Smooth muscle cell (in vitro differentiated cells): ENCODE data around the gene TTC38. TPM values are rescaled to one million over a fixed set of nuclear protein-coding genes. Genes with fewer than 3 reads are reported as not detected.
"Not testable (repeated sequence)": the region's sequence is repeated elsewhere in the genome, so short reads cannot be mapped to it uniquely, and the experiment has no call there.

ENCODE experiments used
- DNase-seq: peaks from one replicate; lab custom pipeline; 2025; ENCODE audit not compliant: unreplicated experiment; lab: John Stamatoyannopoulos, UW
- H2AFZ ChIP-seq: fragments of 200-600 bp; sonication (generic); 2 replicates; pipeline ENCODE4 v1.6.0; 2016; ENCODE audit warnings: antibody characterized with exemption, low read depth, mild to moderate bottlenecking
- H3F3A ChIP-seq: fragments of 200-600 bp; sonication (generic); 2 replicates; pipeline ENCODE4 v1.6.0; 2017; ENCODE audit warnings: antibody characterized with exemption, low read depth
- H3K27ac ChIP-seq: fragments of 200-600 bp; sonication (generic); 2 replicates; pipeline ENCODE4 v1.5.1; 2016; ENCODE audit warnings: low read depth, mild to moderate bottlenecking
- H3K27me3 ChIP-seq: fragments of 200-600 bp; sonication (generic); 2 replicates; pipeline ENCODE4 v1.6.1; 2016; ENCODE audit warnings: low read depth, mild to moderate bottlenecking
- H3K36me3 ChIP-seq: fragments of 200-600 bp; sonication (generic); 2 replicates; pipeline ENCODE4 v1.5.1; 2016; ENCODE audit warnings: low read depth
- H3K4me1 ChIP-seq: fragments of 200-600 bp; sonication (generic); 2 replicates; pipeline ENCODE4 v1.5.1; 2016; ENCODE audit warnings: low read depth
- H3K4me2 ChIP-seq: fragments of 200-600 bp; sonication (generic); 2 replicates; pipeline ENCODE4 v1.6.0; 2016; ENCODE audit warnings: mild to moderate bottlenecking
- H3K4me3 ChIP-seq: fragments of 200-600 bp; sonication (generic); 2 replicates; pipeline ENCODE4 v1.5.1; 2016; ENCODE audit warnings: mild to moderate bottlenecking
- H3K79me2 ChIP-seq: fragments of 200-600 bp; sonication (generic); 2 replicates; pipeline ENCODE4 v1.6.0; 2016; ENCODE audit warnings: low read depth, mild to moderate bottlenecking
- H3K9ac ChIP-seq: fragments of 200-600 bp; sonication (generic); 2 replicates; pipeline ENCODE4 v1.6.0; 2016; ENCODE audit warnings: low read depth
- H3K9me3 ChIP-seq: fragments of 200-600 bp; sonication (generic); replicated peaks from 2 replicates; pipeline ENCODE4 v1.5.1; 2016; ENCODE audit warnings: low read depth
- H4K20me1 ChIP-seq: fragments of 200-600 bp; sonication (generic); 2 replicates; pipeline ENCODE4 v1.6.0; 2016; ENCODE audit warnings: low read depth
- CTCF ChIP-seq: fragments of 200-600 bp; sonication (generic); IDR thresholded peaks from 2 replicates; pipeline ENCODE4 v1.5.1; 2017; ENCODE audit warnings: borderline replicate concordance, mild to moderate bottlenecking, antibody characterized with exemption; ENCODE audit not compliant: insufficient read depth, poor library complexity, severe bottlenecking
- WGBS: methylation state at CpG from one replicate; pipeline ENCODE4 v1.1.7; 2016; ENCODE audit warnings: low lambda C conversion rate; 5-methylcytosine and 5-hydroxymethylcytosine counted together
- polyA plus RNA-seq: library from polyadenylated mRNA; unstranded; fragments of >200 nt; fragmentation: Nextera tagmentation; extraction: Ambion mirVana; gene quantifications from 2 replicates; pipeline ENCODE4 v1.2.1, GENCODE V29; 2016
- total RNA-seq: library from RNA; depleted of rRNA; stranded (reverse); fragments of >200 nt; gene quantifications from 2 replicates; pipeline ENCODE4 v1.2.3, GENCODE V29; 2014

TTC38 gene
- total and polyA plus RNA-seq, 2 experiments from 2014 or later: 19.6 to 24.4 TPM

- TF ChIP-seq CTCF: no peak
- H3K4me2 ChIP-seq: no peak overlapping the region
- peaks cover 32% of the 10 kb centered on the region for H3K79me2 ChIP-seq
- 98% methylated on average over 15 of the region's 15 CpGs for WGBS
- H3K4me1 ChIP-seq: no peaks in the 10 kb centered on the region
- no peaks in the 10 kb centered on the region for H3F3A ChIP-seq
- H3K27ac ChIP-seq: no peak overlapping the region
- no peaks in the 10 kb centered on the region for H4K20me1 ChIP-seq
- DNase-seq: no peak
- no peaks in the 10 kb centered on the region for H3K27me3 ChIP-seq
- H3K9ac ChIP-seq: no peak overlapping the region
- no peak overlapping the region for H3K4me3 ChIP-seq
- no peaks in the 10 kb centered on the region for H3K36me3 ChIP-seq
- H2AFZ ChIP-seq: no peak overlapping the region
- H3K9me3 ChIP-seq: no peaks in the 10 kb centered on the region
Observed at GRCh38 chr22:46309526-46310085, 41.8 kb downstream of the TTC38 start.

- Histone ChIP-seq H3K36me3 (no peaks in the 10 kb centered on the region), H3K27me3 (no peaks in the 10 kb centered on the region), H3K9ac (no peak overlapping the region), H3K4me1 (no peaks in the 10 kb centered on the region), H4K20me1 (no peaks in the 10 kb centered on the region), H3K4me3 (no peak overlapping the region), H3K9me3 (no peaks in the 10 kb centered on the region), H3K27ac (no peak overlapping the region), H2AFZ (no peak overlapping the region), H3K79me2 (peaks cover 12% of the 10 kb centered on the region), H3K4me2 (no peak overlapping the region), H3F3A (no peaks in the 10 kb centered on the region)
- no peak for DNase-seq
- TF ChIP-seq CTCF: no peak
- 97% methylated on average over 8 of the region's 8 CpGs for WGBS
Observed at GRCh38 chr22:46312056-46312455, 44.2 kb downstream of the TTC38 start.

- 100% methylated on average over 2 of the region's 2 CpGs for whole genome bisulfite sequencing
- not testable (repeated sequence) for H3K27me3 ChIP-seq, H3F3A ChIP-seq, H3K27ac ChIP-seq, H3K4me2 ChIP-seq, DNase-seq, H3K4me3 ChIP-seq, H4K20me1 ChIP-seq, H3K36me3 ChIP-seq, H2AFZ ChIP-seq, H3K9me3 ChIP-seq, H3K4me1 ChIP-seq, H3K9ac ChIP-seq, H3K79me2 ChIP-seq
Observed at GRCh38 chr22:46312848-46313247, 45.0 kb downstream of the TTC38 start.

- no peaks in the 10 kb centered on the region for H3F3A ChIP-seq
- no peak overlapping the region for H3K4me2 ChIP-seq
- no peak for DNase-seq
- no peaks in the 10 kb centered on the region for H3K36me3 ChIP-seq
- H3K9me3 ChIP-seq: no peaks in the 10 kb centered on the region
- no peaks in the 10 kb centered on the region for H4K20me1 ChIP-seq
- no peak overlapping the region for H3K4me3 ChIP-seq
- no peaks in the 10 kb centered on the region for H3K4me1 ChIP-seq
- no peak overlapping the region for H3K9ac ChIP-seq
- no peaks in the 10 kb centered on the region for H3K79me2 ChIP-seq
- no peaks in the 10 kb centered on the region for H3K27me3 ChIP-seq
- H3K27ac ChIP-seq: no peak overlapping the region
- no peak overlapping the region for H2AFZ ChIP-seq
- WGBS: over 99% methylated on average over 12 of the region's 12 CpGs
- no peak for TF ChIP-seq CTCF
Observed at GRCh38 chr22:46315976-46316375, 48.2 kb downstream of the TTC38 start.
